HepG2 (cell line): ENCODE data around the gene PTGR1. TPM values are rescaled to one million over a fixed set of nuclear protein-coding genes. Genes with fewer than 3 reads are reported as not detected.

Source experiments
- CBX2 ChIP-seq, 2 experiments: fragments of 200-600 bp in 1 of 2; sonication (generic); formaldehyde crosslinking in 1 of 2; IDR thresholded peaks; 2 replicates each; pipeline versions ENCODE4 v1.7.0 to v1.8.1; 2018 to 2022; ENCODE audit warnings: low read depth in 2 of 2, low read length in 1 of 2, mild to moderate bottlenecking in 1 of 2, missing genetic modification reagents in 1 of 2
- DMAP1 ChIP-seq: IDR thresholded peaks from 2 replicates; pipeline ENCODE4 v1.6.1; 2016
- FOSL2 ChIP-seq: sonication (generic); formaldehyde crosslinking; IDR thresholded peaks from 2 replicates; pipeline ENCODE4 v1.4.0; 2020; ENCODE audit warnings: missing genetic modification reagents
- FOXA1 ChIP-seq, 2 experiments: fragments of 450-650 bp in 1 of 2; sonication (generic) in 1 of 2; formaldehyde crosslinking in 1 of 2; IDR thresholded peaks; 2 replicates each; pipeline versions ENCODE4 v1.4.0 to v1.6.1; 2016 to 2020; ENCODE audit warnings: missing genetic modification reagents in 1 of 2
- FOXM1 ChIP-seq: sonication (generic); formaldehyde crosslinking; IDR thresholded peaks from 2 replicates; pipeline ENCODE4 v1.5.0; 2020; ENCODE audit warnings: missing genetic modification reagents
- GTF2F1 ChIP-seq: fragments of 150-350 bp; IDR thresholded peaks from 2 replicates; pipeline ENCODE4 v1.6.1; 2014; ENCODE audit warnings: low read length
- MLXIP ChIP-seq: sonication (generic); formaldehyde crosslinking; IDR thresholded peaks from 2 replicates; pipeline ENCODE4 v1.9.0; 2021; ENCODE audit warnings: missing genetic modification reagents, borderline replicate concordance
- NFE2L1 ChIP-seq: sonication (generic); formaldehyde crosslinking; IDR thresholded peaks from 2 replicates; pipeline ENCODE4 v1.4.0; 2020; ENCODE audit warnings: missing genetic modification reagents, mild to moderate bottlenecking, borderline replicate concordance
- POLR2A ChIP-seq, 2 experiments: IDR thresholded peaks; 2 replicates each; pipeline ENCODE4 v1.6.1; 2011; ENCODE audit warnings: low read depth in 2 of 2, low read length in 2 of 2, mild to moderate bottlenecking in 1 of 2, moderate library complexity in 1 of 2; ENCODE audit not compliant: insufficient read depth in 1 of 2
- RBM39 ChIP-seq: fragments of 200-400 bp; formaldehyde crosslinking; IDR thresholded peaks from one replicate; pipeline ENCODE4 v1.6.1; 2018; ENCODE audit warnings: antibody characterized with exemption, mild to moderate bottlenecking, low read depth, low read length; ENCODE audit not compliant: poor library complexity, severe bottlenecking
- RXRA ChIP-seq: sonication (generic); formaldehyde crosslinking; IDR thresholded peaks from 2 replicates; pipeline ENCODE4 v1.5.1; 2020; ENCODE audit warnings: missing genetic modification reagents
- SOX13 ChIP-seq, 3 experiments: fragments of 450-650 bp in 1 of 3; sonication (generic) in 1 of 3; formaldehyde crosslinking in 1 of 3; IDR thresholded peaks in 2 of 3; conservative IDR thresholded peaks in 1 of 3; 2 replicates each; pipeline versions ENCODE4 v1.5.0 to v1.6.1; 2016 to 2020; ENCODE audit warnings: antibody characterized with exemption in 1 of 3, mild to moderate bottlenecking in 1 of 3, missing compliant biosample characterization in 1 of 3, missing genetic modification reagents in 1 of 3, moderate library complexity in 1 of 3
- SSRP1 ChIP-seq: IDR thresholded peaks from 2 replicates; pipeline ENCODE4 v1.6.1; 2016; ENCODE audit warnings: control low read depth
- SUZ12 ChIP-seq: fragments of 150-350 bp; IDR thresholded peaks from 2 replicates; pipeline ENCODE4 v1.6.1; 2014; ENCODE audit warnings: low read depth, low read length
- TGIF2 ChIP-seq: IDR thresholded peaks from 2 replicates; pipeline ENCODE4 v1.6.1; 2016; ENCODE audit warnings: control low read depth, missing compliant biosample characterization
- THAP11 ChIP-seq: IDR thresholded peaks from 2 replicates; pipeline ENCODE4 v1.6.1; 2016; ENCODE audit warnings: missing biosample characterization, missing genetic modification reagents
- ZBED4 ChIP-seq: sonication (generic); formaldehyde crosslinking; IDR thresholded peaks from 2 replicates; pipeline ENCODE4 v1.4.0; 2020; ENCODE audit warnings: missing genetic modification reagents, borderline replicate concordance
- ZBTB43 ChIP-seq: sonication (generic); formaldehyde crosslinking; conservative IDR thresholded peaks from 2 replicates; pipeline ENCODE4 v1.4.0; 2020; ENCODE audit warnings: missing genetic modification reagents
- ZNF12 ChIP-seq: sonication (generic); formaldehyde crosslinking; IDR thresholded peaks from 2 replicates; pipeline ENCODE4 v1.5.0; 2020; ENCODE audit warnings: missing genetic modification reagents
- ZNF160 ChIP-seq: sonication (generic); formaldehyde crosslinking; IDR thresholded peaks from 2 replicates; pipeline ENCODE4 v1.8.0; 2022; ENCODE audit warnings: mild to moderate bottlenecking, inconsistent platforms, missing genetic modification reagents
- ZSCAN5A ChIP-seq: sonication (generic); formaldehyde crosslinking; IDR thresholded peaks from 2 replicates; pipeline ENCODE4 v1.8.0; 2022; ENCODE audit warnings: mild to moderate bottlenecking, missing genetic modification reagents, borderline replicate concordance
- ZSCAN9 ChIP-seq: IDR thresholded peaks from 2 replicates; pipeline ENCODE4 v1.6.1; 2016; ENCODE audit warnings: borderline replicate concordance
- polyA plus RNA-seq, 8 experiments: library from polyadenylated mRNA; depleted of rRNA in 3 of 8; stranded (reverse) in 7 of 8; unstranded in 1 of 8; fragments of >200 nt; fragmentation: Illumina TruSeq in 4 of 8; extraction: Trizol in 4 of 8; gene quantifications; 2 replicates each; pipeline versions ENCODE4 v1.2.1 to v1.2.3, GENCODE V29; 2011 to 2016; ENCODE audit warnings: low read depth in 4 of 8, missing spikeins in 1 of 8, mixed read lengths in 1 of 8; ENCODE audit not compliant: insufficient read depth in 1 of 8
- total RNA-seq, 5 experiments: library from RNA; depleted of rRNA; stranded (reverse); fragments of >200 nt; fragmentation: Illumina TruSeq; extraction: Trizol; gene quantifications; 2 replicates each; pipeline ENCODE4 v1.2.3, GENCODE V29; 2016; ENCODE audit warnings: low read depth in 1 of 5

Gene PTGR1
- total and polyA plus RNA-seq, 2 of the 13 experiments (the other 11 are each of a cell fraction or from before 2014, with no cell fraction given): 6.0 to 15.8 TPM

GRCh38 chr9:111516061-111516465 is 83.4 kb downstream of the PTGR1 start (continued):
- TF ChIP-seq MLXIP (CRISPR knock-in tag) (no peak), ZNF160 (CRISPR knock-in tag) (no peak), FOXA1 (IDR thresholded peaks at IDR 0.05) (no peak), FOXA1 (CRISPR knock-in tag; IDR thresholded peaks at IDR 0.05) (peak; percentile 65; the same call in 1 of the 2 replicates), ZBED4 (CRISPR knock-in tag) (no peak), NFE2L1 (CRISPR knock-in tag) (no peak), FOSL2 (no peak), SOX13 (IDR thresholded peaks at IDR 0.05) (peak; percentile 63; the same call in 1 of the 2 replicates), SOX13 (CRISPR knock-in tag; conservative IDR thresholded peaks at IDR 0.05 in 1 of 2, IDR thresholded peaks at IDR 0.05 in 1 of 2) (no peak), ZSCAN5A (CRISPR knock-in tag) (no peak), ZSCAN9 (CRISPR knock-in tag) (no peak), ZNF12 (peak; percentile 60; the same call in 1 of the 2 replicates), THAP11 (CRISPR knock-in tag) (peak; percentile 44; the same call in 1 of the 2 replicates), CBX2 (IDR thresholded peaks at IDR 0.05; ENCODE audit: low read depth, low read length) (no peak), CBX2 (CRISPR knock-in tag; IDR thresholded peaks at IDR 0.05; ENCODE audit: low read depth) (no peak), DMAP1 (CRISPR knock-in tag) (0 out of 2 replicates have a peak, but pooled peaks have one; percentile 58), FOXM1 (CRISPR knock-in tag) (0 out of 2 replicates have a peak, but pooled peaks have one; percentile 26), POLR2A (IDR thresholded peaks at IDR 0.05; ENCODE audit: insufficient read depth in 1 of 2, low read depth in 2 of 2, low read length in 2 of 2) (peak; percentile 46 to 55; a peak in 2 of 4 replicates), RBM39 (no peak), TGIF2 (CRISPR knock-in tag) (no peak), SSRP1 (CRISPR knock-in tag) (no peak), SUZ12 (no peak), GTF2F1 (no peak), ZBTB43 (CRISPR knock-in tag) (no peak), RXRA (CRISPR knock-in tag) (no peak)
